GM19455 (cell line): ENCODE measurements around the gene A4GNT.

ENCODE experiments used
- ATAC-seq: cut with Tn5 transposase; IDR thresholded peaks from one replicate; pipeline ENCODE4 v1.9.1; 2021; ENCODE audit not compliant: unreplicated experiment

A4GNT gene

GRCh38 chr3:138081371-138082084 is 50.7 kb downstream of the A4GNT start:
- no peak for ATAC-seq

- ATAC-seq: no peak
These were observed 52.3 kb downstream of the A4GNT start for GRCh38 chr3:138079901-138080300.

DNA sequence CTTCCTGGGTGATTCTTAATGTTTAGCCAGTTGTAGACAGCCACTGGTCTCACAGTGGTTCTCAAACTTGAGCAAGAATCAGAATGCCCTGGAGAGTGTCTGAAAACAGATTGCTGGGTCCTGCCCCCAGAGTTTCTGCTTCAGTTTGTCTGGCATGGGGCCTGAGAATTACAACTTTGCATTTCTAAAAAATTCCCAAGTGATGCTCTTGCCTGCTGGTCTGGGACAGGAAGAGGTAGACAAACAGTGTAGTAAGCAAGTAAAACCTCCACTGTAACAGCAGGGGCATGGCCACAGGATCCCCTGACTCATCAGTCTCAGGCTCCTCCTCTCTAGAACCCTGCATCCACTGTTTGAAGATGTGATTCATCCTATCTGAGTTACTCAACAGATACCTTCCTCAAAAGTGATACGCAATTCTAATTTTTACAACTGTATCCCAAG is 53.3 kb downstream of the A4GNT start:
- no peak for ATAC-seq

GRCh38 chr3:138078096-138078495 is 54.1 kb downstream of the A4GNT start:
- no peak for ATAC-seq
